H1 (cell line): Measurements from ENCODE around the gene BMERB1. TPM values are rescaled to one million over a fixed set of nuclear protein-coding genes. Genes with fewer than 3 reads are reported as not detected.

ENCODE experiments used
- EZH2 ChIP-seq: fragments of 200-600 bp; sonication (generic); IDR thresholded peaks from 2 replicates; pipeline ENCODE4 v1.7.1; 2012; ENCODE audit warnings: low read depth, mild to moderate bottlenecking, moderate library complexity, low read length, inconsistent platforms; ENCODE audit not compliant: severe bottlenecking
- HDAC2 ChIP-seq, 2 experiments: fragments of 300-600 bp in 1 of 2; sonication (generic) in 1 of 2; IDR thresholded peaks; 2 replicates each; pipeline ENCODE4 v1.6.1; 2011 to 2012; ENCODE audit warnings: low read depth in 2 of 2, low read length in 2 of 2, mild to moderate bottlenecking in 2 of 2, moderate library complexity in 2 of 2, borderline replicate concordance in 1 of 2, inconsistent platforms in 1 of 2
- polyA plus RNA-seq, 7 experiments: library from polyadenylated mRNA; depleted of rRNA in 3 of 7; stranded (reverse) in 5 of 7; unstranded in 2 of 7; fragments of >200 nt in 5 of 7; fragments of 200-250 nt in 2 of 7; gene quantifications; 1 replicate in 5 of 7; 2 replicates in 1 of 7; 4 replicates in 1 of 7; pipeline versions ENCODE4 v1.2.1 to v1.2.3, GENCODE V29; 2011 to 2013; ENCODE audit warnings: missing spikeins in 2 of 7, mixed read lengths in 2 of 7
- total RNA-seq: library from RNA; stranded (reverse); fragmentation: NEBNext Ultra II Directional; extraction: Animal tissue kit (Norgen Biotek cat#: 25700); gene quantifications from 2 replicates; pipeline ENCODE4 v1.2.1, GENCODE V29; 2021
- TF ChIP-seq, protein P1 (sequence below): fragments of 300-600 bp; sonication (generic); IDR thresholded peaks from 2 replicates; pipeline ENCODE4 v1.7.1; 2012; ENCODE audit warnings: low read length, moderate library complexity, mild to moderate bottlenecking, inconsistent platforms; ENCODE audit not compliant: insufficient replicate concordance

The BMERB1 gene
- total and polyA plus RNA-seq, 2 of the 8 experiments (the other 6 are each of a cell fraction or from before 2014, with no cell fraction given): 23.5 to 27.1 TPM

GRCh38 chr16:15610369-15610871 lies 176.0 kb downstream of the BMERB1 start (continued):
- TF ChIP-seq, protein P1, sequence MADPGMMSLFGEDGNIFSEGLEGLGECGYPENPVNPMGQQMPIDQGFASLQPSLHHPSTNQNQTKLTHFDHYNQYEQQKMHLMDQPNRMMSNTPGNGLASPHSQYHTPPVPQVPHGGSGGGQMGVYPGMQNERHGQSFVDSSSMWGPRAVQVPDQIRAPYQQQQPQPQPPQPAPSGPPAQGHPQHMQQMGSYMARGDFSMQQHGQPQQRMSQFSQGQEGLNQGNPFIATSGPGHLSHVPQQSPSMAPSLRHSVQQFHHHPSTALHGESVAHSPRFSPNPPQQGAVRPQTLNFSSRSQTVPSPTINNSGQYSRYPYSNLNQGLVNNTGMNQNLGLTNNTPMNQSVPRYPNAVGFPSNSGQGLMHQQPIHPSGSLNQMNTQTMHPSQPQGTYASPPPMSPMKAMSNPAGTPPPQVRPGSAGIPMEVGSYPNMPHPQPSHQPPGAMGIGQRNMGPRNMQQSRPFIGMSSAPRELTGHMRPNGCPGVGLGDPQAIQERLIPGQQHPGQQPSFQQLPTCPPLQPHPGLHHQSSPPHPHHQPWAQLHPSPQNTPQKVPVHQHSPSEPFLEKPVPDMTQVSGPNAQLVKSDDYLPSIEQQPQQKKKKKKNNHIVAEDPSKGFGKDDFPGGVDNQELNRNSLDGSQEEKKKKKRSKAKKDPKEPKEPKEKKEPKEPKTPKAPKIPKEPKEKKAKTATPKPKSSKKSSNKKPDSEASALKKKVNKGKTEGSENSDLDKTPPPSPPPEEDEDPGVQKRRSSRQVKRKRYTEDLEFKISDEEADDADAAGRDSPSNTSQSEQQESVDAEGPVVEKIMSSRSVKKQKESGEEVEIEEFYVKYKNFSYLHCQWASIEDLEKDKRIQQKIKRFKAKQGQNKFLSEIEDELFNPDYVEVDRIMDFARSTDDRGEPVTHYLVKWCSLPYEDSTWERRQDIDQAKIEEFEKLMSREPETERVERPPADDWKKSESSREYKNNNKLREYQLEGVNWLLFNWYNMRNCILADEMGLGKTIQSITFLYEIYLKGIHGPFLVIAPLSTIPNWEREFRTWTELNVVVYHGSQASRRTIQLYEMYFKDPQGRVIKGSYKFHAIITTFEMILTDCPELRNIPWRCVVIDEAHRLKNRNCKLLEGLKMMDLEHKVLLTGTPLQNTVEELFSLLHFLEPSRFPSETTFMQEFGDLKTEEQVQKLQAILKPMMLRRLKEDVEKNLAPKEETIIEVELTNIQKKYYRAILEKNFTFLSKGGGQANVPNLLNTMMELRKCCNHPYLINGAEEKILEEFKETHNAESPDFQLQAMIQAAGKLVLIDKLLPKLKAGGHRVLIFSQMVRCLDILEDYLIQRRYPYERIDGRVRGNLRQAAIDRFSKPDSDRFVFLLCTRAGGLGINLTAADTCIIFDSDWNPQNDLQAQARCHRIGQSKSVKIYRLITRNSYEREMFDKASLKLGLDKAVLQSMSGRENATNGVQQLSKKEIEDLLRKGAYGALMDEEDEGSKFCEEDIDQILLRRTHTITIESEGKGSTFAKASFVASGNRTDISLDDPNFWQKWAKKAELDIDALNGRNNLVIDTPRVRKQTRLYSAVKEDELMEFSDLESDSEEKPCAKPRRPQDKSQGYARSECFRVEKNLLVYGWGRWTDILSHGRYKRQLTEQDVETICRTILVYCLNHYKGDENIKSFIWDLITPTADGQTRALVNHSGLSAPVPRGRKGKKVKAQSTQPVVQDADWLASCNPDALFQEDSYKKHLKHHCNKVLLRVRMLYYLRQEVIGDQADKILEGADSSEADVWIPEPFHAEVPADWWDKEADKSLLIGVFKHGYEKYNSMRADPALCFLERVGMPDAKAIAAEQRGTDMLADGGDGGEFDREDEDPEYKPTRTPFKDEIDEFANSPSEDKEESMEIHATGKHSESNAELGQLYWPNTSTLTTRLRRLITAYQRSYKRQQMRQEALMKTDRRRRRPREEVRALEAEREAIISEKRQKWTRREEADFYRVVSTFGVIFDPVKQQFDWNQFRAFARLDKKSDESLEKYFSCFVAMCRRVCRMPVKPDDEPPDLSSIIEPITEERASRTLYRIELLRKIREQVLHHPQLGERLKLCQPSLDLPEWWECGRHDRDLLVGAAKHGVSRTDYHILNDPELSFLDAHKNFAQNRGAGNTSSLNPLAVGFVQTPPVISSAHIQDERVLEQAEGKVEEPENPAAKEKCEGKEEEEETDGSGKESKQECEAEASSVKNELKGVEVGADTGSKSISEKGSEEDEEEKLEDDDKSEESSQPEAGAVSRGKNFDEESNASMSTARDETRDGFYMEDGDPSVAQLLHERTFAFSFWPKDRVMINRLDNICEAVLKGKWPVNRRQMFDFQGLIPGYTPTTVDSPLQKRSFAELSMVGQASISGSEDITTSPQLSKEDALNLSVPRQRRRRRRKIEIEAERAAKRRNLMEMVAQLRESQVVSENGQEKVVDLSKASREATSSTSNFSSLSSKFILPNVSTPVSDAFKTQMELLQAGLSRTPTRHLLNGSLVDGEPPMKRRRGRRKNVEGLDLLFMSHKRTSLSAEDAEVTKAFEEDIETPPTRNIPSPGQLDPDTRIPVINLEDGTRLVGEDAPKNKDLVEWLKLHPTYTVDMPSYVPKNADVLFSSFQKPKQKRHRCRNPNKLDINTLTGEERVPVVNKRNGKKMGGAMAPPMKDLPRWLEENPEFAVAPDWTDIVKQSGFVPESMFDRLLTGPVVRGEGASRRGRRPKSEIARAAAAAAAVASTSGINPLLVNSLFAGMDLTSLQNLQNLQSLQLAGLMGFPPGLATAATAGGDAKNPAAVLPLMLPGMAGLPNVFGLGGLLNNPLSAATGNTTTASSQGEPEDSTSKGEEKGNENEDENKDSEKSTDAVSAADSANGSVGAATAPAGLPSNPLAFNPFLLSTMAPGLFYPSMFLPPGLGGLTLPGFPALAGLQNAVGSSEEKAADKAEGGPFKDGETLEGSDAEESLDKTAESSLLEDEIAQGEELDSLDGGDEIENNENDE: no peak
- no peak for TF ChIP-seq EZH2
- TF ChIP-seq HDAC2 (IDR thresholded peaks at IDR 0.05; ENCODE audit: borderline replicate concordance in 1 of 2, low read depth in 2 of 2, low read length in 2 of 2): no peak
